Measurements from ENCODE around the gene RIMS4.

RIMS4 gene

DNA sequence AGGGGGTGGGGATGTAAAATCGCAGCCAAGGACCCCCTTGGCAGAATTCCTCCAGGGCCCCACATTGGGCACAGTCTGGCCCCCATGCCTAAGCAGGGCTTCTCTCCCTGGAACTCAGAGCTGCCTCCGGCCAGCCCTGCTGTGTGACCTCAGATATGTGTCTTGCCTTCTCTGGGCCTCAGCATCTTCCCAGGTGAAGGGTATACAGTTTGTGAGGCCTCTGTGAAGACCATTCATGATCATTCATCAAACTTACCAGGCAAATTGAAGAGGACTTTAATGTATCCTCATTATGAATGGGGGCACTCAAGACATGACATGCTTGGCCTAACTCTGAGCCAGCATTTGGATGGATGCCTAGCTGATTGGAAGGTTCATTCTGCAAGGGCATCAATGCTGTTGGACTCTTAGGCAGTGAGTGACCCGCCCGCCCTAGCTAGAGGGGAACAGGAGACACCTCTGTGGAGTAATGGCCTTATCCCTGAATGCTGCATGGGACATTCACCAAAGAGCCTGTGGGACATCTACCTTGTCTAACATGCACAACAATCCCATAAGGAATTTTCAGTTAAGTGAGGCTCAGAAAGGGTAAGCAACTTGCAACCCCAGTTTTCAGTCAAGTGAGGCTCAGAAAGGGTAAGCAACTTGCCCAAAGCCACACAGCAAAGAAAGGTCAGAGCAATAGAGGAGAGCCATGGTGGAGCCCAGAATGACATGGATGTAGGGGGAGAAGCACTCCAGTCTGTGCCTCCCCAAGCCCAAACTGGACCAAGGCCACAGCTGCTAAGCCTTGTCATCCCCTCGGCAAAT, 94.6 kb downstream of the RIMS4 start:
- no peak for DNase-seq

DNA sequence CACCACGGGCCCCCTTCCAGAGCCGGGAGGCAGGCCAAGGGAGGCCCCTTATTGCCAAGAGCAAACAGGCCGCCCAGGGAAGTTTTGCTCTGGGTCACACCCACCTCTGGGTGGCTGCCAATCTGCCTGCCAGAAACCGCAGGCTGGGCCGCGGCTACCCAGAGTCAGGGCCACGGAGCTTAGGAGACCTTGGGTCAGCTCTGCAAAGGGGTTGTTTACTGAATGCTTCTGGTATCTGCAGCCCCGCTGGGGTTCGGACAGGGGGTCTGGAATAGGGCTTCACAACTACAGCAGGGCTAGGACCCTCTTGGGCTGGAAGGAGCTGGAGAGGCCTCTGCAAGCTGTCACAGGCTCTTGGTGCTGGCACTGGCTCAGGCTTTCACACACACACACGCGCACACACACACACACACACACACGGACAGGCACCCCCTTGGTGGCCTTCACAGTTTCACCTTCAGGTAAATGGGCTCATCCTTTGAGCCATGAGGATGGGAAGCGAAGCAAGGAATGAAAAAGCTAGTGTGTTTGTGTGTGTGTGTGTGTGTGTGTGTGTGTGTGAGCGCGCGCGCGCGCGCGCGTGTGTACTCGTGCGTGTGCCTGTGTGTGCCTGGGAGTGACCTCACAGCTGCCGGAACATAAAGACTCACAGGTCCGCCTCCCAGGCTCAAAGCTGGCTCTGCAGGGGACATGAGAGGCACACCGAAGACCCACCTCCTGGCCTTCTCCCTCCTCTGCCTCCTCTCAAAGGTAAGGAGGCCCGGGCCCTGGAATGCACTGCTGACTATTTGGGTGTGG, 95.4 kb downstream of the RIMS4 start, which contains the start of gene CCN5:
Gene CCN5 (plus strand): TSS at position 669 of the 798 bp plus-strand sequence. CDS start 22 bp downstream, at position 691.
- no peak for DNase-seq

GRCh38 chr20:44714102-44714700, 96.1 kb downstream of the RIMS4 start:
- no peak for DNase-seq

- no peak for DNase-seq
These were observed 99.1 kb downstream of the RIMS4 start for GRCh38 chr20:44711237-44711636.

DNA sequence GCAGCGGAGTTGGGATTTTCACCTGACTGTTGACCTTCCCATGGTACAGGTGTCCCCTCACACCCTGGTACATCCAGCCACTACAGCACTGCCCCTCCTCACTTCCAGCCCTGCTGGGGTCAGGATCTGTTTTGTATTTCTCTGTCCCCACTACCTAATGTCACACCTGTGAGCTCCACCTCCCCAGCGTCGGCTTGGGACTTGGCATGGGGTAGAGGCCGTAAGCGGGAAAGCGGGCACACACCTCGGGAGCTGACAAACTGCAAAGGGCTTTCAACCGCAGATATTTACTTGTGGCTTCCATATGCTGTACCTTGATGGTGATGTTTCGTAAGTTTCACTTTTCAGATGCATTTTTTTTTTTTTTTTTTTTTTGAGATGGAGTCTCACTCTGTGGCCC, 100.5 kb downstream of the RIMS4 start:
- no peak for DNase-seq

DNA sequence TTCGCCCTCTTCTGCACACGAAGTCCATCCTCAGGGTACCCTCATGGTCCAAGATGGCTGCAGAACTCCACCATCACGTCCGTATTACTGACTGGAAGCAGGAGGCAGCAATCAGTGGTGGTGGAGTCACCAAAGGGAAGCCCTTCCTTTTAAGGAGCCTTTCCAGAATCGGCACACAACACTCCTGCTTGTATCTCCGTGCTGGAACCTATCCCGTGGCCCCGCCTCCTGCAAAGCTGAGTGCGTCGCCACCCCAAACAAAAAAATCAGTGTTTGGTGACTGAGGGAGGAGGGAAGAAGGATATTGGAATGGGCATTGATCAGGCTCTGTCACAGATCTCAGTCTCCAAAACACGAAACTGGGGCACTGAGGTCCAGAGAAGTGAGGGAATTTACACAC, 101.0 kb downstream of the RIMS4 start:
- no peak for DNase-seq

DNA sequence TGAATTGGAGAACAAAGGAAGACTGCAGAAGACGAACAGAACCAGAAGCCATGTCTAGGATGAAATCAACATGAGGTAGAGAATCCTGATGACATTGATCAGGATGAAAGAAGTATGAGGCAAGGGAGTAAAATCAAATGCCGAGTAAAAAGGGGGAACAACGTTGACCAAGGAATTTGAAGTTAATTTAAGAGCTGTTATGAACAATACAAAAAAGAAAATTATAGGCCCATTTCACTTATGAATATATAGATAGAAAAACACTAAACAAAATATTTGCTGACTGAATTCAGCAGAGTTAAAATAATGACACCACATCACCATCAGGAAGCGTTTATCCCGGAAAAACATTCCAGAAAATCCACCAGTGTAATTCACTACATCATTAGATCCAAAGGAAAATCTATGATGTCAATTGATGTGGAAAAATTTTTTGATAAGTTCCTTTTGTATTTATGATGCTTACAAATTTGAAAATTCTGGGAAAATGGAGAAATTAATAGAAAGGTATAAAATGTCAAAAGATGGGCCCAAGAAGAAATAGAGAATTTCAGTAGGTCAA, 103.2 kb downstream of the RIMS4 start:
- DNase-seq: no peak

DNA sequence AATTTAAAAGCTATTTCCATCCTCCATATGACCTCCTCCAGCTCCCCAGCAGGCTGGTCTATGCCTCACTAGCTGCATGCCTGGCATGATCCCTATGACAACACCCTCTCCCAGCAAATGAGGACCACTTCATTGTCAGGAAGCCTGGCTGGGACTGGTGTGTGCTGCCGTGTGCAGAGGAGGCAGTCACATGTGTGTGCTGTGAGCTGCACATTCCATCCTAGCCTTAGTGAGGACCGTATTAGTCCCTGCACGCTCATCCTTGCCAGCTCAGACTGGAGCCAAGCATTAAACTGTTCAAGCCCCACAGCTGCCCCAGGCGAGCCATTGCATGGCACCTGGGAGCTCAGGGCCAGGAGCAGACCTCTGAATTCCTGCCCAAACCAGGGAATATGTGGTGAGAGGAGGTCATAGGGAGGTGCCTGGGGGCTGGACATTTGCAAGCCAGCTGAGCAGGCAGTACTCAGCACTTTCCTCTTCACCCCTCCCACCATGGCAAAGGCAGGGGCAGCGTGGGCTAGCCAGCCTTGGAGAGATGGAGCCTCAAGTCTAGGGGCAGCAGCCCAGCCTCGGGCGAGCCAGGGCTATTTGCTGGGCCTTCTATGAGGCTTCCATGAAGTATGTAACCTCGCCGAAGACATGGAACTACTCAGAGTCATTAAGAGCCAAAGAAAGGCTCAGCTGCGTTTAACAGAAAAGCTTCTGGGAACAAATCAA, 103.9 kb downstream of the RIMS4 start:
- DNase-seq: no peak

DNA sequence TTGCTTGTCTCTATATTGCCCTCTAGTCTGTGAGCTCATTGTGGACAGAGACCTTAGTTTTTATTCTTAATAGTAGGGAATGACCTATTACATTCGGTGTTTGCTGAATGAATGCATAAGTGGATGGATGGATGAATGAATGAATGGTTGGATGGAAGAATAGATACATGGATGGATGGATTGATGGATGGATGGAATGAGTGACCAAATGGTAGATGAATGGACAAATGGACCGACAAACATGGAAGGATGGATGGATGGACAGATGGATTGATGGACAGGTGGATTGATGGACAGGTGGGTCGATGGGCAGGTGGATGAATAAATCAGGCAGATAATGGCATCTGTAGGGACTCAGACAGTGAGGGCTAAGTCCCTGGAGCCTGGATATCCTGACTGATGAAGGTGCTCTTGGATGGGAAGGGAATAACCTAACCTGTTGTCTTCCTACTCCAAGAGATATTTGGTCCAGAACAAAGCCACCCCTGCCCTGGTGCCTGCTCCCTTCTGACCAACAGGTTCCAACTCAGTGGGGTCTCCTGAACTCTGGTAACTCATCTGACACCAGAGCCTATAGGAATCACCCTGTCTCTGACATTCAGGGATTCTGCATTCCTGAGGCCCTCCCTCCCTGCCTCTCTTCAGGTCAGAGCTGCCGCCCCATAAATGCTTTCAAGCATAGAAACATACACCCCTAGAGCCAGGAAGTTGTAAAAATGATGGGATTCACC, 104.8 kb downstream of the RIMS4 start:
- DNase-seq: no peak

DNA sequence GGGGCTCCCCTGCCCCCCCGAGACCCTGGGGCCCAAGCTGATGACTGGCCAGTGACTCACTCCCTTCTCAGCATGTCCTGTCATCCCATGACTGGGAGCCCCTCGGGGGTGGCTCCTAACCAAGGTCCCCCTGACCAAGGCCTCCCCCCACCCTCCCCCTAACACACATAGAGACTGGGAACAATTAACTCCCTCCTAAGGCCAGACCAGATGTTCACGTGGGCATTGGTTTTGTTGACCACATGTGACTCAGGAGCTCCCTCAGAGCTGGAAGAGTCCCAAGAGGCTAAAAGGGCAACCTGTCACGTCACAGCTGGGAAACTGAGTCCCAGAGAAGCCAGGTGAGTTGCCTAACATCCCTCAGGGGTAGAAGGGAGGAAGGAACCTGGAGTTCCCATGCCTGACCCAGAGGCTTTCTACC, 105.8 kb downstream of the RIMS4 start:
- no peak for DNase-seq

DNA sequence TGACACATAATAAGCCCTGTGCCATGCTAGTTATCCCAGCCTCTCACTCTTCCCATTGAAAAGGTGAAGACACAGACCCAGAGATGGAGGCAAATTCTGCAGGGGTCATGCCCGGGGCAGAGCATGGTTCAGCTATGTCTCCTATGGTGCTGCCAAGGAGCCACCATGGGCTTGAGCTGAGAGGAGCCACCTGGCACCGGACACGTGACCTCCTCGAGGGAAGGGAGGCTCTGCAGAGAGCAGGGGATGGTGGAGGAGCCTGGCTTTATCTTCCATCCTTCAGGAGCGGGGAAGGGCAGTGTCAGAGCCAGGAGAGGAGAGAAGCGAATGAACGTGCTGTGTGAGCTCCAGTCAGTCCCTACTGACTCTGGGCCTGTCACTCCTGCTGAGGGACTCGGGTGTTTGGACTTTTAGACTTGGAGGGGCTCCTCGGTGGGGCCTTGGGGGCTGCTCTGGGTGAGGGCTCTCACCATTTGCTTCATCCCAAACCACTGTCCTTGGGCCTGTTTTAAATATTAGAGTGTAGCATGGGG, 106.3 kb downstream of the RIMS4 start:
- no peak for DNase-seq

- DNase-seq: no peak
These were observed 107.0 kb downstream of the RIMS4 start for GRCh38 chr20:44703183-44703925.

GRCh38 chr20:44702776-44703175, 107.6 kb downstream of the RIMS4 start:
- no peak for DNase-seq

- DNase-seq: no peak
These were observed 108.5 kb downstream of the RIMS4 start for GRCh38 chr20:44701858-44702256.
